K562 (cell line): ENCODE data around the gene DNAH1. TPM values are rescaled to one million over a fixed set of nuclear protein-coding genes. Genes with fewer than 3 reads are reported as not detected.

Experiments used
- ATAC-seq: fragments of 200-7000 bp; cut with Tn5 transposase; 3 replicates; pipeline ENCODE4 v1.9.1; 2020; ENCODE audit warnings: moderate library complexity
- BruUV-seq: library from RNA; stranded (reverse); fragments of 400-500 nt; replicated peaks from 2 replicates; lab custom pipeline; 2021; lab: Mats Ljungman, UMichigan
- CTCF ChIA-PET: fragments of 300-600 bp; formaldehyde crosslinking; extraction: SDS; loops from one replicate; lab custom pipeline; 2021; ENCODE audit warnings: low intra/inter-chr PET ratio; lab: Yijun Ruan, JAX
- POLR2A ChIA-PET: fragments of 300-600, 350-650 bp; sonication (Branson Sonifier 250); formaldehyde crosslinking; extraction: SDS; loops from one replicate; lab custom pipeline; 2021; ENCODE audit warnings: antibody characterized with exemption, inconsistent platforms; lab: Yijun Ruan, JAX
- DNase-seq, 4 experiments: peaks; one replicate each; pipeline versions ENCODE4 v3.0.0 to v3.0.0-alpha.2; 2011 to 2018; ENCODE audit warnings: low spot score in 3 of 4, mixed read lengths in 3 of 4; ENCODE audit errors: extremely low read depth in 1 of 4
- FAIRE-seq: peaks from 2 replicates; lab custom pipeline; 2011; peaks lifted over from hg19 to GRCh38; lab: Jason Lieb, UNC
- H2AFZ ChIP-seq: 2 replicates; pipeline ENCODE4 v1.6.0; 2011; ENCODE audit warnings: low read depth, low read length, control low read depth, inconsistent platforms
- H3K27ac ChIP-seq: fragments of 200-600 bp; 3 replicates; pipeline ENCODE4 v1.8.0; 2011; ENCODE audit warnings: low read depth, mild to moderate bottlenecking, control low read depth, inconsistent platforms, low read length, moderate library complexity, mixed read lengths; ENCODE audit errors: extremely low read depth
- H3K27me3 ChIP-seq, 2 experiments: fragments of 300-600 bp in 1 of 2; 2 replicates in 1 of 2; 3 replicates in 1 of 2; pipeline versions ENCODE4 v1.6.0 to v1.8.0; 2011; ENCODE audit warnings: inconsistent platforms in 2 of 2, low read length in 2 of 2, mild to moderate bottlenecking in 1 of 2, mixed read lengths in 1 of 2, moderate library complexity in 1 of 2; ENCODE audit not compliant: control insufficient read depth in 2 of 2, insufficient read depth in 2 of 2
- H3K36me3 ChIP-seq: fragments of 300-600 bp; 3 replicates; pipeline ENCODE4 v1.8.0; 2011; ENCODE audit warnings: mild to moderate bottlenecking, low read length, inconsistent platforms; ENCODE audit not compliant: control insufficient read depth, insufficient read depth
- H3K4me1 ChIP-seq, 2 experiments: fragments of 200-600 bp in 1 of 2; replicated peaks in 1 of 2; 2 replicates in 1 of 2; 3 replicates in 1 of 2; pipeline versions ENCODE4 v1.5.1 to v1.8.0; 2011; ENCODE audit warnings: inconsistent platforms in 2 of 2, low read length in 2 of 2, mild to moderate bottlenecking in 1 of 2, mixed read lengths in 1 of 2, moderate library complexity in 1 of 2; ENCODE audit not compliant: control insufficient read depth in 2 of 2, insufficient read depth in 2 of 2
- H3K4me2 ChIP-seq: 2 replicates; pipeline ENCODE4 v1.6.1; 2011; ENCODE audit warnings: low read length, control low read depth, inconsistent platforms, mixed read lengths; ENCODE audit not compliant: insufficient read depth
- H3K4me3 ChIP-seq: fragments of 200-600 bp; sonication (generic), shearing (Covaris generic); 2 replicates; pipeline ENCODE4 v1.5.1; 2016; ENCODE audit warnings: control low read depth, inconsistent platforms
- H3K79me2 ChIP-seq: fragments of 200-600 bp; 3 replicates; pipeline ENCODE4 v1.8.0; 2011; ENCODE audit warnings: low read length, inconsistent platforms; ENCODE audit not compliant: control insufficient read depth, insufficient read depth
- H3K9ac ChIP-seq, 2 experiments: 2 replicates each; pipeline versions ENCODE4 v1.6.0 to v1.6.1; 2011; ENCODE audit warnings: low read depth in 2 of 2, low read length in 2 of 2, control low read depth in 1 of 2, inconsistent platforms in 1 of 2, mild to moderate bottlenecking in 1 of 2, mixed read lengths in 1 of 2; ENCODE audit not compliant: insufficient read depth in 1 of 2
- H3K9me1 ChIP-seq: one replicate; pipeline ENCODE4 v1.6.0; 2011; ENCODE audit warnings: inconsistent platforms, mild to moderate bottlenecking, low read length, moderate library complexity; ENCODE audit not compliant: control insufficient read depth, insufficient read depth
- H3K9me3 ChIP-seq: replicated peaks from 2 replicates; pipeline ENCODE4 v1.5.1; 2011; ENCODE audit warnings: low read depth, low read length, inconsistent platforms; ENCODE audit not compliant: control insufficient read depth, insufficient read depth
- H4K20me1 ChIP-seq: replicated peaks from 2 replicates; pipeline ENCODE4 v1.6.1; 2011; ENCODE audit warnings: low read length, inconsistent platforms, mixed read lengths; ENCODE audit not compliant: control insufficient read depth, insufficient read depth
- FOXA1 ChIP-seq: fragments of 450-650 bp; IDR thresholded peaks from 2 replicates; pipeline ENCODE4 v1.6.1; 2016; ENCODE audit warnings: mild to moderate bottlenecking, borderline replicate concordance
- KHSRP ChIP-seq: fragments of 450-650 bp; IDR thresholded peaks from 2 replicates; pipeline ENCODE4 v1.6.1; 2017
- NELFE ChIP-seq: IDR thresholded peaks from 2 replicates; pipeline ENCODE4 v1.6.1; 2011; ENCODE audit warnings: mild to moderate bottlenecking; ENCODE audit not compliant: insufficient read depth, insufficient read length
- NR1H2 ChIP-seq: sonication (generic); formaldehyde crosslinking; IDR thresholded peaks from 2 replicates; pipeline ENCODE4 v1.4.0; 2020; ENCODE audit warnings: mild to moderate bottlenecking, missing genetic modification reagents
- TSC22D4 ChIP-seq: fragments of 450-650 bp; IDR thresholded peaks from 2 replicates; pipeline ENCODE4 v1.6.1; 2016; ENCODE audit warnings: missing genetic modification characterization, missing biosample characterization, control low read depth
- ZFP36 ChIP-seq: fragments of 150-350 bp; IDR thresholded peaks from 2 replicates; pipeline ENCODE4 v1.6.1; 2018; ENCODE audit warnings: low read length, low read depth; ENCODE audit not compliant: partially characterized antibody
- ZNF24 ChIP-seq: fragments of 450-650 bp; IDR thresholded peaks from 2 replicates; pipeline ENCODE4 v1.6.1; 2016
- ZNF41 ChIP-seq: fragments of 250-450 bp; sonication (Bioruptor Pico); conservative IDR thresholded peaks from 2 replicates; pipeline ENCODE4 v1.4.0; 2020; ENCODE audit warnings: mild to moderate bottlenecking
- ZNF551 ChIP-seq: fragments of 250-450 bp; sonication (Bioruptor Pico); IDR thresholded peaks from 2 replicates; pipeline ENCODE4 v1.5.0; 2021; ENCODE audit warnings: mild to moderate bottlenecking, moderate library complexity
- ZNF699 ChIP-seq: fragments of 250-450 bp; sonication (Bioruptor Pico); IDR thresholded peaks from 2 replicates; pipeline ENCODE4 v1.8.0; 2021; ENCODE audit warnings: mild to moderate bottlenecking, moderate library complexity; ENCODE audit not compliant: insufficient replicate concordance
- ZNF766 ChIP-seq: fragments of 200-800 bp; sonication (Bioruptor generic); conservative IDR thresholded peaks from 2 replicates; pipeline ENCODE4 v1.6.1; 2016; ENCODE audit warnings: missing genetic modification characterization, missing compliant biosample characterization
- WGBS: fragments of 100-300 bp; shearing (Covaris generic); methylation state at CpG from one replicate; pipeline ENCODE4 v1.1.6; 2016; ENCODE audit warnings: low coverage, mixed read lengths; ENCODE audit not compliant: insufficient coverage; ENCODE audit errors: missing lambda C conversion rate; 5-methylcytosine and 5-hydroxymethylcytosine counted together
- in situ Hi-C: fragments of 300-500 bp; cut with MboI; formaldehyde crosslinking; loops from 4 replicates; pipeline ENCODE4 v1.15.0; 2018; ENCODE audit warnings: inconsistent platforms, mixed read lengths
- intact Hi-C: fragments of 100-400 bp; cut with micrococcal nuclease; formaldehyde crosslinking; loops from 2 replicates; pipeline ENCODE4 v1.14.2; 2022
- polyA plus RNA-seq, 8 experiments: library from polyadenylated mRNA; depleted of rRNA in 4 of 8; stranded (reverse) in 5 of 8; unstranded in 3 of 8; fragments of >200 nt; fragmentation: Nextera tagmentation in 2 of 8; fragmentation: Illumina TruSeq in 1 of 8; extraction: Ambion mirVana in 2 of 8; extraction: Trizol in 1 of 8; gene quantifications; 2 replicates each; pipeline versions ENCODE4 v1.2.1 to v1.2.3, GENCODE V29; 2011 to 2014; ENCODE audit warnings: inconsistent platforms in 1 of 8, missing spikeins in 1 of 8
- total RNA-seq, 7 experiments: library from RNA; depleted of rRNA in 6 of 7; stranded (reverse); fragments of >200 nt in 6 of 7; fragmentation: Illumina TruSeq in 2 of 7; extraction: Trizol in 2 of 7; gene quantifications; 2 replicates each; pipeline versions ENCODE4 v1.2.1 to v1.2.3, GENCODE V29; 2011 to 2021; ENCODE audit warnings: low replicate concordance in 1 of 7
- TF ChIP-seq, protein P1 (sequence below): IDR thresholded peaks from 2 replicates; pipeline ENCODE4 v1.6.1; 2016; ENCODE audit warnings: missing genetic modification characterization, missing compliant biosample characterization
- TF ChIP-seq, protein P2 (sequence below): sonication (generic); formaldehyde crosslinking; IDR thresholded peaks from 2 replicates; pipeline ENCODE4 v1.8.0; 2022; ENCODE audit warnings: mild to moderate bottlenecking, missing genetic modification reagents
- TF ChIP-seq, protein P3 (sequence below): sonication (generic); formaldehyde crosslinking; IDR thresholded peaks from 2 replicates; pipeline ENCODE4 v1.8.1; 2023; ENCODE audit warnings: missing genetic modification reagents, mild to moderate bottlenecking, borderline replicate concordance

Gene DNAH1
- total and polyA plus RNA-seq, 9 of the 15 experiments (the other 6 are each of a cell fraction or from before 2014, with no cell fraction given), result 0.04 to 0.84 (median 0.50) TPM

DNA sequence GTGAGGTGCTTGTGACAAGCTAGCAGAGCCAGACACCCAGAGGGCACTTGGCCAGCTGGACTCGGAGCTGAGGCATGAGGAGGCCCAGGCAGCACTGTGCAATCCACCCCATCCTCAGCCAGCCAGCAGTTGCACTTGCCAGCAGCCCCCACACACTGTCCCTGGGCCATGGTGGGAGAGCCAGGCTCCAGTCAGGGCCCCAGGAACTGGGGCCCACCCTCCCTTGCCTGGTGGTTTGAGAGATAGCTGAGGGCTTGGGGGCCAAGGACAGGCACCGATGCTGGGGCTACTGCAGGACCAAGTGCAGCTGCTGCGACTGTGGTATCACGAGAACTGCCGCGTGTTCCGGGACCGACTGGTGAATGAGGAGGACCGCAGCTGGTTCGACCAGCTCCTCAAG is 63.5 kb downstream of the DNAH1 start:
- WGBS, result 56% methylated on average over 8 of the region's 10 CpGs
- FAIRE-seq (no peak), ATAC-seq (no peak), DNase-seq (no peak)
- Histone ChIP-seq H4K20me1 (no peaks in the 10 kb centered on the region), H3K9me1 (no peaks in the 10 kb centered on the region), H3K27ac (no peak overlapping the region), H3K4me2 (no peak overlapping the region), H3K79me2 (no peaks in the 10 kb centered on the region), H3K9ac (peak overlapping the region in 1 of 2 experiments; percentile 45; a peak in 1 of 4 replicates), H3K27me3 (no peaks in the 10 kb centered on the region), H3K9me3 (no peaks in the 10 kb centered on the region), H3K4me3 (no peak overlapping the region), H3K36me3 (no peaks in the 10 kb centered on the region), H2AFZ (0 out of 2 replicates have a peak overlapping the region, but pooled peaks have one; percentile 51), H3K4me1 (peaks cover 0 to 34% of the 10 kb centered on the region in 2 experiments; a peak in 2 of 5 replicates)
- ChIA-PET POLR2A (interaction anchor here (0.6 to 1.9 kb wide), 3 partner anchors 8 to 159 kb away, joined by 3 to 9 read pairs (median 4); no protein-coding TSS in a partner anchor), CTCF (no interaction called here)
- in situ Hi-C loops (loop anchor here (10.0 to 25.0 kb wide), 2 partner anchors 85 to 367 kb away; no protein-coding TSS in a partner anchor), intact Hi-C loops (no loop called here)
- BruUV-seq, result no TSS peak
- TF ChIP-seq ZNF24 (no peak), FOXA1 (no peak), ZNF551 (CRISPR knock-in tag) (no peak), ZNF41 (CRISPR knock-in tag) (no peak), NELFE (no peak), ZFP36 (no peak), KHSRP (no peak), TSC22D4 (tag) (no peak), ZNF699 (CRISPR knock-in tag) (no peak), NR1H2 (CRISPR knock-in tag) (no peak), ZNF766 (CRISPR knock-in tag) (no peak)
- TF ChIP-seq, protein P1, sequence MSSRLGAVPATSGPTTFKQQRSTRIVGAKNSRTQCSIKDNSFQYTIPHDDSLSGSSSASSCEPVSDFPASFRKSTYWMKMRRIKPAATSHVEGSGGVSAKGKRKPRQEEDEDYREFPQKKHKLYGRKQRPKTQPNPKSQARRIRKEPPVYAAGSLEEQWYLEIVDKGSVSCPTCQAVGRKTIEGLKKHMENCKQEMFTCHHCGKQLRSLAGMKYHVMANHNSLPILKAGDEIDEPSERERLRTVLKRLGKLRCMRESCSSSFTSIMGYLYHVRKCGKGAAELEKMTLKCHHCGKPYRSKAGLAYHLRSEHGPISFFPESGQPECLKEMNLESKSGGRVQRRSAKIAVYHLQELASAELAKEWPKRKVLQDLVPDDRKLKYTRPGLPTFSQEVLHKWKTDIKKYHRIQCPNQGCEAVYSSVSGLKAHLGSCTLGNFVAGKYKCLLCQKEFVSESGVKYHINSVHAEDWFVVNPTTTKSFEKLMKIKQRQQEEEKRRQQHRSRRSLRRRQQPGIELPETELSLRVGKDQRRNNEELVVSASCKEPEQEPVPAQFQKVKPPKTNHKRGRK (tag), result no peak
- TF ChIP-seq, protein P2, sequence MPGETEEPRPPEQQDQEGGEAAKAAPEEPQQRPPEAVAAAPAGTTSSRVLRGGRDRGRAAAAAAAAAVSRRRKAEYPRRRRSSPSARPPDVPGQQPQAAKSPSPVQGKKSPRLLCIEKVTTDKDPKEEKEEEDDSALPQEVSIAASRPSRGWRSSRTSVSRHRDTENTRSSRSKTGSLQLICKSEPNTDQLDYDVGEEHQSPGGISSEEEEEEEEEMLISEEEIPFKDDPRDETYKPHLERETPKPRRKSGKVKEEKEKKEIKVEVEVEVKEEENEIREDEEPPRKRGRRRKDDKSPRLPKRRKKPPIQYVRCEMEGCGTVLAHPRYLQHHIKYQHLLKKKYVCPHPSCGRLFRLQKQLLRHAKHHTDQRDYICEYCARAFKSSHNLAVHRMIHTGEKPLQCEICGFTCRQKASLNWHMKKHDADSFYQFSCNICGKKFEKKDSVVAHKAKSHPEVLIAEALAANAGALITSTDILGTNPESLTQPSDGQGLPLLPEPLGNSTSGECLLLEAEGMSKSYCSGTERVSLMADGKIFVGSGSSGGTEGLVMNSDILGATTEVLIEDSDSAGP, result no peak
- TF ChIP-seq, protein P3, sequence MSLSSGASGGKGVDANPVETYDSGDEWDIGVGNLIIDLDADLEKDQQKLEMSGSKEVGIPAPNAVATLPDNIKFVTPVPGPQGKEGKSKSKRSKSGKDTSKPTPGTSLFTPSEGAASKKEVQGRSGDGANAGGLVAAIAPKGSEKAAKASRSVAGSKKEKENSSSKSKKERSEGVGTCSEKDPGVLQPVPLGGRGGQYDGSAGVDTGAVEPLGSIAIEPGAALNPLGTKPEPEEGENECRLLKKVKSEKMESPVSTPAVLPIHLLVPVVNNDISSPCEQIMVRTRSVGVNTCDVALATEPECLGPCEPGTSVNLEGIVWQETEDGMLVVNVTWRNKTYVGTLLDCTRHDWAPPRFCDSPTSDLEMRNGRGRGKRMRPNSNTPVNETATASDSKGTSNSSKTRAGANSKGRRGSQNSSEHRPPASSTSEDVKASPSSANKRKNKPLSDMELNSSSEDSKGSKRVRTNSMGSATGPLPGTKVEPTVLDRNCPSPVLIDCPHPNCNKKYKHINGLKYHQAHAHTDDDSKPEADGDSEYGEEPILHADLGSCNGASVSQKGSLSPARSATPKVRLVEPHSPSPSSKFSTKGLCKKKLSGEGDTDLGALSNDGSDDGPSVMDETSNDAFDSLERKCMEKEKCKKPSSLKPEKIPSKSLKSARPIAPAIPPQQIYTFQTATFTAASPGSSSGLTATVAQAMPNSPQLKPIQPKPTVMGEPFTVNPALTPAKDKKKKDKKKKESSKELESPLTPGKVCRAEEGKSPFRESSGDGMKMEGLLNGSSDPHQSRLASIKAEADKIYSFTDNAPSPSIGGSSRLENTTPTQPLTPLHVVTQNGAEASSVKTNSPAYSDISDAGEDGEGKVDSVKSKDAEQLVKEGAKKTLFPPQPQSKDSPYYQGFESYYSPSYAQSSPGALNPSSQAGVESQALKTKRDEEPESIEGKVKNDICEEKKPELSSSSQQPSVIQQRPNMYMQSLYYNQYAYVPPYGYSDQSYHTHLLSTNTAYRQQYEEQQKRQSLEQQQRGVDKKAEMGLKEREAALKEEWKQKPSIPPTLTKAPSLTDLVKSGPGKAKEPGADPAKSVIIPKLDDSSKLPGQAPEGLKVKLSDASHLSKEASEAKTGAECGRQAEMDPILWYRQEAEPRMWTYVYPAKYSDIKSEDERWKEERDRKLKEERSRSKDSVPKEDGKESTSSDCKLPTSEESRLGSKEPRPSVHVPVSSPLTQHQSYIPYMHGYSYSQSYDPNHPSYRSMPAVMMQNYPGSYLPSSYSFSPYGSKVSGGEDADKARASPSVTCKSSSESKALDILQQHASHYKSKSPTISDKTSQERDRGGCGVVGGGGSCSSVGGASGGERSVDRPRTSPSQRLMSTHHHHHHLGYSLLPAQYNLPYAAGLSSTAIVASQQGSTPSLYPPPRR (CRISPR knock-in tag), result no peak
